PFSK-1 (cell line): ENCODE results near the gene ARID3A.

Experiments used
- FOXP2 ChIP-seq: optimal IDR thresholded peaks from 2 replicates; pipeline ENCODE3; 2011; ENCODE audit warnings: borderline replicate concordance, control low read depth, inconsistent platforms; ENCODE audit not compliant: insufficient read depth; ENCODE audit errors: extremely low read length, extremely low read depth
- POLR2AphosphoS5 ChIP-seq: IDR thresholded peaks from 2 replicates; pipeline ENCODE4 v1.6.1; 2012; ENCODE audit warnings: low read depth, mild to moderate bottlenecking, control low read depth, low read length, moderate library complexity
- REST ChIP-seq, 2 experiments: IDR thresholded peaks; 2 replicates each; pipeline versions ENCODE4 v1.6.1 to v1.8.0; 2011 to 2012; ENCODE audit warnings: low read depth in 2 of 2, low read length in 2 of 2, control low read depth in 1 of 2, inconsistent platforms in 1 of 2, mild to moderate bottlenecking in 1 of 2, moderate library complexity in 1 of 2; ENCODE audit not compliant: insufficient read depth in 1 of 2
- SIN3A ChIP-seq: IDR thresholded peaks from 2 replicates; pipeline ENCODE4 v1.6.1; 2012; ENCODE audit warnings: mild to moderate bottlenecking, low read length, moderate library complexity, borderline replicate concordance; ENCODE audit not compliant: insufficient read depth
- TAF1 ChIP-seq: IDR thresholded peaks from 2 replicates; pipeline ENCODE4 v1.6.1; 2012; ENCODE audit warnings: low read length, control low read depth, borderline replicate concordance; ENCODE audit not compliant: insufficient read depth

The ARID3A gene

GRCh38 chr19:974564-975257, 48.9 kb downstream of the ARID3A start:
- TF ChIP-seq FOXP2 (no peak), POLR2AphosphoS5 (no peak), TAF1 (no peak), SIN3A (no peak), REST (IDR thresholded peaks at IDR 0.05; ENCODE audit: insufficient read depth in 1 of 2, low read depth in 2 of 2, low read length in 2 of 2) (no peak)

- TF ChIP-seq POLR2AphosphoS5 (no peak), SIN3A (no peak), FOXP2 (no peak), TAF1 (no peak), REST (IDR thresholded peaks at IDR 0.05; ENCODE audit: insufficient read depth in 1 of 2, low read depth in 2 of 2, low read length in 2 of 2) (no peak)
Observed at GRCh38 chr19:976476-976875, 50.6 kb downstream of the ARID3A start.

- no peak for TF ChIP-seq SIN3A
- no peak for TF ChIP-seq REST (IDR thresholded peaks at IDR 0.05; ENCODE audit: insufficient read depth in 1 of 2, low read depth in 2 of 2, low read length in 2 of 2)
- no peak for TF ChIP-seq FOXP2
- TF ChIP-seq TAF1 = no peak
- no peak for TF ChIP-seq POLR2AphosphoS5
Observed at GRCh38 chr19:977058-977464, 51.2 kb downstream of the ARID3A start.

GRCh38 chr19:979318-979741, 53.5 kb downstream of the ARID3A start:
- TF ChIP-seq SIN3A (no peak), POLR2AphosphoS5 (no peak), REST (IDR thresholded peaks at IDR 0.05; ENCODE audit: insufficient read depth in 1 of 2, low read depth in 2 of 2, low read length in 2 of 2) (no peak), TAF1 (no peak), FOXP2 (no peak)
